SJSA1 (cell line): ENCODE data around the gene MORN1. TPM values are rescaled to one million over a fixed set of nuclear protein-coding genes. Genes with fewer than 3 reads are reported as not detected.

Experiments
- DNase-seq, 2 experiments: peaks; one replicate each; pipeline ENCODE4 v3.0.0-alpha.2; 2015 to 2020; ENCODE audit warnings: low spot score in 2 of 2, low read depth in 1 of 2
- H3K27ac ChIP-seq: fragments of 250-450 bp; sonication (Bioruptor Pico); 2 replicates; pipeline ENCODE4 v1.5.1; 2020; ENCODE audit warnings: mild to moderate bottlenecking, moderate library complexity
- H3K27me3 ChIP-seq: fragments of 250-450 bp; sonication (Bioruptor Pico); replicated peaks from 2 replicates; pipeline ENCODE4 v1.5.1; 2020; ENCODE audit warnings: mild to moderate bottlenecking, moderate library complexity
- H3K36me3 ChIP-seq: fragments of 250-450 bp; sonication (Bioruptor Pico); 2 replicates; pipeline ENCODE4 v1.5.1; 2020; ENCODE audit warnings: mild to moderate bottlenecking
- H3K4me1 ChIP-seq: fragments of 250-450 bp; sonication (Bioruptor Pico); replicated peaks from 2 replicates; pipeline ENCODE4 v1.6.1; 2021; ENCODE audit warnings: mild to moderate bottlenecking
- H3K4me3 ChIP-seq: fragments of 250-450 bp; sonication (Bioruptor Pico); 2 replicates; pipeline ENCODE4 v1.5.1; 2020; ENCODE audit warnings: mild to moderate bottlenecking
- H3K9me3 ChIP-seq: fragments of 250-450 bp; sonication (Bioruptor Pico); replicated peaks from 2 replicates; pipeline ENCODE4 v1.5.1; 2020; ENCODE audit warnings: mild to moderate bottlenecking
- total RNA-seq: library from RNA; depleted of rRNA; stranded (reverse); fragments of >200 nt; shearing (Covaris generic); gene quantifications from 2 replicates; pipeline ENCODE4 v1.2.3, GENCODE V29; 2014

Gene MORN1
- total RNA-seq, 1 experiment from 2014 or later, result 5.0 TPM

DNA sequence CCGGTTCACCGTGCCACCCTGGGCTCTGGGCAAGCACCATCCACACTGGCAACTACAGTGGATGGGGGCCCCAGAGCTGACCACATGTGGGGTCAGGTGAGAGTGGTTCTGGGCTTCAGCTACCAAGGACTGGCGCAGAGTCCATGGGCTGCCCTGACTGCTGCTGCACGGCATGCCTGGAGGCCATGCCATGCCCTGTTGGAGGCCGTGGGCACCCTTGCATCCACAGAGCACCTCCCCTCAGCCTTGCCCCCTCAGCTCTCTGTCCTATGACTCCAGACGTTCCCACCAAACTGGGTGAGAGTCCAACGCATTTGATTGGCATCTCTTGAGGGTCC is 15.5 kb downstream of the MORN1 start:
- H3K4me1 ChIP-seq, result no peaks in the 10 kb centered on the region
- no peaks in the 10 kb centered on the region for H3K9me3 ChIP-seq
- H3K36me3 ChIP-seq, result no peaks in the 10 kb centered on the region
- H3K27ac ChIP-seq, result no peak overlapping the region
- DNase-seq, result no peak
- no peak overlapping the region for H3K4me3 ChIP-seq
- no peaks in the 10 kb centered on the region for H3K27me3 ChIP-seq

DNA sequence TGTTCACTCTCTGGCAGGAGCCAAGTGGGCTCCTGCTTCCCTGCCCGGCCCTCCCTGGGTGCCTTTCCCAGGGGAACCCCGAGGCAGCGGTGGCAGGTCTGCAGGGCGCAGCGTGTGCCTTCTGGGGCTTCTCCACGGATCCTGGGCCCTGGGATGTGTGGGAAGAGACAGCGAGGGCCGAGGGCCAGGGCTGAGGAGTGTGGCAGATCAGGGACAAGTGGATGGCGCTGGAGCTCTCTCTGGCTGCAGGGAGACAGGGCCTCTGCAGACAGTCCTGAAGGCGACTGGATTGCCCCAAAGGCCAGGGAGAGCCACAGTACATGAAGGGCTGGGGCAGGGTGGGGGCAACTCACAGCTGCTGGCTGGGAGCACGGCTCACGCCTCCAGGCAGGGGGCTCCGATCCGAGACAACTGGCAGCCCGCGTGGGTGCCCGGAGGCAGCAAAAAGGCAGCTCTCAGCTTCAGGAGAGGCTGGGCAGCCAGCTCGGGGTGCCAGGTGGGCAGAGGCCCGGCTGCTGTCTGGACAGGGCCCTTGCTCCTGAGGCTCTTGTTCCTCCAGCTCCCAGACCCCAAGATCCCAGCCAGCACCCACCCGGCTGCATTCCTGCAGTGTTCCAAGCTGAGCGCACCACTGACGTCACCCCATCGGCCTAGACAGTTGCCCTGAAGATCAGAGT is 16.0 kb downstream of the MORN1 start:
- Histone ChIP-seq H3K4me3 (no peak overlapping the region), H3K27me3 (no peaks in the 10 kb centered on the region), H3K9me3 (no peaks in the 10 kb centered on the region), H3K36me3 (no peaks in the 10 kb centered on the region), H3K4me1 (no peaks in the 10 kb centered on the region), H3K27ac (no peak overlapping the region)
- DNase-seq, result no peak

DNA sequence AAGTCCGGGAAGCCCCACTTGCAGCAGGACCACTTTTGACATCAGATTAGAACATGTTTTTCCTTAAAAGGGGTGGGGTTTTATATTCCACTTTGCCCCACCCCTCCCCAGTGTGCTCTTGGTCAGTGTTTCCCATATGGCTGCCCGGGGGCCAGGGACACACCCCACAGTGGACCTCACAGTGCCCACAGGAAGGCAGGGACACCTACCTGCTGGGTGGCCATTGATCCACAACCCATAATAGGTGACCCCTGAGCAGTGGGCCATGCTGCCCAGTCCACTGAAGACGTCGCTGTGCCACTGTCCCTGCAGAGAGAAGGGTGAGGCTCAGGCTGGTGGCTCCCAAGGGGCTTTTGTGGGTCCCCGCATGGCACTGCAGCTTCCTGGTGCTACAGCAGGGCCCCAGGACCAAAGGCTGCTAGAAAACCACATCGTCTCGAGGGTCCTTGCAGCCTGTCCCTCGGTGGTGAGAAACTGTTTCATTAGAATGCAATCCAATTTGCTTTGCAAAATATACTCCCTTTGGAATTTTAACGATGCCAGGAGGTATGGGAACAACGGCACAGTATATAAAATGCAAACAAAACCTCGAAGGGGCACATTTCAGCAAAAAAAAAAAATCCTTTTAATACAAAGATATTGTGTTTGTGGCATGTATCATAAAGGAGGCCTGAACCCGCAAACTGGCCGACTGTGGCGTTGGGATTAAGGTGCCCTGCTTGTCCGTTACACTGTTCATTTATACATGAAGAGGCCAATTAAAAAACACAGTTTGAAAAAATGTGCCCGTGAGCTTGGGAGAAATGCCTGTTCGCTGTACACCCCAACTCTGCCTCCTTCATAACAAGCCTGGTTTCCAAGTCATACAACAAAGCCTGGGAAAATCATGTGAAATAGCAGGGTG is 16.9 kb downstream of the MORN1 start:
- no peaks in the 10 kb centered on the region for H3K27me3 ChIP-seq
- H3K36me3 ChIP-seq, result no peaks in the 10 kb centered on the region
- H3K9me3 ChIP-seq, result no peaks in the 10 kb centered on the region
- no peak overlapping the region for H3K4me3 ChIP-seq
- DNase-seq, result no peak
- no peaks in the 10 kb centered on the region for H3K4me1 ChIP-seq
- H3K27ac ChIP-seq, result no peak overlapping the region

DNA sequence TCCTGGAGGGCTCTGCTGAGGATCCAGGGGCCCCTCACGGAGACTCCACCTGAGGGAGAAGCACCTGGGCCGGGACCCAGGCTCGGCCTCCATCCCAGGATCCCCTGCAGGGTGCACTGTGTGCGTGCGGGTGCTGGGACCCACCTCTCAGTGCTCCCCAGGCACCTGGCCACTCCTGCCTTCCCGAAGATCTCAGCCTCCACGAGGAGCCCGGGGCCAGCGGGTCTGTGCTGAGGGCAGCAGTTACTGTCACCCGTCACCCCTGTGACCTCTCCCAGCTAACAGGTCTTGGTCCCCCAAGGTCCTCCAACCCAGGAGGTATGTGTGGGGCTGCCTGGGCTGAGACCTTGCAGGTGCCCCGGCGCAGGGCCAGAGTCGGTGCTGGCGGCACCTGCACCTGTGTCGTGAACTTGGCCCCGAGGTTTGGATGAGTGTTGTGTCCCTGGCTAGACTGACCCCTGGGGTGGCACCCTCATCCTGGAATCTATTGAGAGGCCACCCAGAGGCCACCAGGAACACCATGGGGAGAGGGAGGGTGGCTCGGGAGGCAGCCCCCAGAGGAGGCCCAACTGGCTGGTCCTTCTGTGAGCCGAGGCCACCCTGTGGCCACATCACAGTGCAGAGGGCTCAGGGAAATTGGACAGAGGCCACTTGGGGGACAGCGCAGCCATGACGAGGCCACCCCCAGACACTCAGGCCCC is 17.7 kb downstream of the MORN1 start:
- Histone ChIP-seq H3K9me3 (no peaks in the 10 kb centered on the region), H3K4me1 (no peaks in the 10 kb centered on the region), H3K27ac (no peak overlapping the region), H3K4me3 (no peak overlapping the region), H3K27me3 (no peaks in the 10 kb centered on the region), H3K36me3 (no peaks in the 10 kb centered on the region)
- no peak for DNase-seq

DNA sequence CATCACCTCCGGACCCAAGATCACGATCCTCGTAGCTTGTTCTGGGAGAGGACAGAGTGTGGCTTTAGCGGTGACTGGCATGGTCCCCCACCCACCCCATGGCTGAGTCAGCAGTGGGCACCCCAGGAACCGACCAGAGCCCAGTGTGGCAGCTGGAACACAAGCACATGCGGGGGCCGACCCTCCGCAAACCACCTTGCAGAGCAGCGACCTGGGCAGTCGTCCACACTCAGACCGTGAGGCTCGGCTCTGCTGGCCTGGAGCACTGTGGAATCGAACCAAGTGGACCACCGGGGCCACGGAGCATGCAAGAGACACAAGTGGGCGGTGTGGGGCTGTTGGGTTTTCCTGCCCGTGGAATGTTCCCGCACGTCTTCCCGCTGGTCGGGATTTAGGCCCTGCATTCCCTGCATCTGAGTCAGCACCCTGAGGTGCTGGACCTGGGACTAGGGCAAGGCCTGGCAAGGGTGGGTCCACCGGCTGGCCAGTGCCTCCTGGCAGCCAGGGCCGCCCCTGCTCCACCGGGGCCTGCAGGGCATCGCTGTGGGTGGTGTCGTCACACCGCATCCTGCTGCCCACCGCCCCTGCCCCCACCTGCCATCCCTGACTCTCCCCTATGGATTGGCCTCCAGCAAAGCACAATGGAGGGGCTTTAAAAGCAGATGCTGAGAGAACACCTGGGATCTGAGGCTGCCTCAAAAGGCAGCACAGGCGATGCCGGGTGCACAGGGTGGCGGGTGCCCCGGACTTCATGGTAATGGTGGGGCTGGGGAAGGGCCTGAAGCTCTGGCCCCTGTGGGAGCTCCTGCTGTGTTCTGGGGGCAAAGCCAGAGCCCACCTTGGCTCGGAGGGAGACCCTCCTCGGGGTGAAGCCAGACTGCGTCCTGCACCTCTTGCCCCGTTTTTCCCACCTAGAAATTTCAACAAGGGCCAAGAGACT is 18.5 kb downstream of the MORN1 start:
- Histone ChIP-seq H3K36me3 (no peaks in the 10 kb centered on the region), H3K4me1 (no peaks in the 10 kb centered on the region), H3K9me3 (no peaks in the 10 kb centered on the region), H3K27me3 (no peaks in the 10 kb centered on the region), H3K4me3 (no peak overlapping the region), H3K27ac (no peak overlapping the region)
- DNase-seq, result no peak

DNA sequence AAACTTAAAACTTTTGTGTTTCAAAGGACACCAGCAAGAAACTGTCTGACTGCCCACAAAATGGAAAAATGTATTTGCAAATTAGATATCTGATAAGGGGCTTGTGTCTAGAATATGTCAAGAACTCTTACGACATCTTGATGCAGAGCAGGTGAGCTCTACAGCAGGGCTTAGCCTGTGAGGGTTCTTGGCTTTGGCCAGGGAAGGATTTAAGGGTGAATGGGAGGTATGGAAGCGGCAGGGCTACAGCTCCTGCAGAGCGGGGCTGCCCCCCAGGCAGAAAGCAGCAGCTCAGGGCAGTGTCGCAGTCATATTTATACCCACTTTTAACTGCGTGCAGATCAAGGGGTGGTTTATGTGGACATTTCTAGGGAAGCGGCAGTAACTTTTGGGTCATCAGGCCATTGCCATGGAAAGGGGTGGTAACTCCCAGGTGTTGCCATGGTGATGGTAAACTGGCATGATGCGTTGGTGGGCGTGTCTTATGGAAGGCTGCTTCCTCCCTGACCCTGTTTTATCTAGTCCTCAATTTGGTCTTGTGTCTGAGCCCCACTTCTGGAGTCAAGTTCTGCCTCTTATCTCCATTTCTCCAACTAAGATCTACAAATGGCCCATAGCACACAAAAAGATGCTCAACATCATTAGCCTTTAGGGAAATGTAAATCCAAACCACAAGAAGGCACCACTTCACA is 23.2 kb downstream of the MORN1 start:
- H3K4me1 ChIP-seq, result no peaks in the 10 kb centered on the region
- no peak for DNase-seq
- H3K36me3 ChIP-seq, result no peaks in the 10 kb centered on the region

DNA sequence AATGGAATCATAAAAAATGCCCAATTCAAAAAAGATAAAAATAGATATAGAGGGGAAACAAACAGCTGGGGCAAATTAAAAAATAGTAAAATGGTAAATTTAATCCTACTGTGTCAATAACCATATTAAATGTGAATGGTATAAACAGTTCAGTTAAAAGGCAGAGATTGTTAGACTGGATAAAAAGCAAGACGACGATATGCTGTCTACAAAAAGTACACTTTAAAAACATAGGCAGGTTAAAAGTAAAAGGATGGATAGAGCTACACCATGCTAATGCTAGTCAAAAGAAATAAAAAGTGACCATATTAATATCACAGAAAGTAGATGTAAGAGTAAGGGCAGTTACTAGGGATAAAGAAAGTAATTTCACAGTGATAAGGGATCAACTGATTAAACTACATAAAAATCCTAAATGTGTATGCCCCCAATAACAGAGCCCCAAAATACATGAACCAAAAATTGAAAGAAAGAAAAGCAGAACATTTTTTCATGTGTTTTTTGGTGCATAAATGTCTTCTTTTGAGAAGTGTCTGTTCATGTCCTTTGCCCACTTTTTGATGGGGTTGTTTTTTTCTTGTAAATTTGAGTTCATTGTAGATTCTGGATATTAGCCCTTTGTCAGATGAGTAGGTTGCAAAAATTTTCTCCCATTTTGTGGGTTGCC is 27.4 kb downstream of the MORN1 start:
- Histone ChIP-seq H3K9me3 (no peaks in the 10 kb centered on the region), H3K4me1 (peaks cover 16% of the 10 kb centered on the region), H3K4me3 (no peak overlapping the region), H3K27me3 (no peaks in the 10 kb centered on the region), H3K27ac (no peak overlapping the region), H3K36me3 (no peaks in the 10 kb centered on the region)
- DNase-seq, result no peak

More for the DNA sequence above, 23.2 kb downstream of the MORN1 start:
- Histone ChIP-seq H3K27me3 (no peaks in the 10 kb centered on the region), H3K4me3 (no peak overlapping the region), H3K27ac (no peak overlapping the region), H3K9me3 (no peaks in the 10 kb centered on the region)

DNA sequence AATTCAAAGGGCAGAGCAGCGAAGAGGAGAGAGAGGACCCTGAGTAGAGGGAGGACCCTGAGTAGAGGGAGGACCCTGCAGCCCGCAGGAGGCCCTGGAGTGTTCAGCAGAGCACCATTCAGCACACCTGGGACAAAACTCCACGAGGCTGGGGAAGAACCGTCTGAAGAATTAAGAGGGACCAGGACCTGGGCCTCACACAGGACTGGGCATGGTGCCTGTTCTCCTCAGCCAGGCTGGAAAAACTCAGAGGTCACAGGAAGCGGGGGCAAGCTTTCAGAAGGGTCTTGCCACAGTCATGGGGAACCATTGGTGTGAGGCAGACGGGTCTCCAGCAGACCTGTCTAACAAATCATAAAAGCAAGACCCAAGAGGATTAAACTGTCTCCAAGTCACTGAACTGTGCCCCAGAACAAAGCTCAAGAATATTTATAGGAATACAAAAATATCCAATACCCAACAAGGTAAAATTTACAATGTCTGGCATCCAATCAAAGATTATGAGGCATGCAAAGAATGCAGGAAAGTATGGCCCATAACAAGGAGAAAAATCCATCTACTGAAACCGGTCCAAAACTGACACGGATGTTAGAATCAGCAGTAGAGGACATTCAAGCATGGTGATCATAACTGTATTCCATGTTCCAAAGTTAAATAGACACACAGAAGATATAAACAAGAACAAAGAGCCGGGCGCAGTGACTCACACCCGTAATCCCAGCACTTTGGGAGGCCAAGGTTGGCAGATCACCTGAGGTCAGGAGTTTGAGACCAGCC is 30.6 kb downstream of the MORN1 start:
- H3K9me3 ChIP-seq, result no peaks in the 10 kb centered on the region
- H3K4me1 ChIP-seq, result peaks cover 16% of the 10 kb centered on the region
- DNase-seq, result peak in 1 of 2 experiments; percentile 82
- no peaks in the 10 kb centered on the region for H3K27me3 ChIP-seq
- H3K36me3 ChIP-seq, result no peaks in the 10 kb centered on the region
- no peak overlapping the region for H3K4me3 ChIP-seq
- peak overlapping the region; percentile 67 for H3K27ac ChIP-seq

DNA sequence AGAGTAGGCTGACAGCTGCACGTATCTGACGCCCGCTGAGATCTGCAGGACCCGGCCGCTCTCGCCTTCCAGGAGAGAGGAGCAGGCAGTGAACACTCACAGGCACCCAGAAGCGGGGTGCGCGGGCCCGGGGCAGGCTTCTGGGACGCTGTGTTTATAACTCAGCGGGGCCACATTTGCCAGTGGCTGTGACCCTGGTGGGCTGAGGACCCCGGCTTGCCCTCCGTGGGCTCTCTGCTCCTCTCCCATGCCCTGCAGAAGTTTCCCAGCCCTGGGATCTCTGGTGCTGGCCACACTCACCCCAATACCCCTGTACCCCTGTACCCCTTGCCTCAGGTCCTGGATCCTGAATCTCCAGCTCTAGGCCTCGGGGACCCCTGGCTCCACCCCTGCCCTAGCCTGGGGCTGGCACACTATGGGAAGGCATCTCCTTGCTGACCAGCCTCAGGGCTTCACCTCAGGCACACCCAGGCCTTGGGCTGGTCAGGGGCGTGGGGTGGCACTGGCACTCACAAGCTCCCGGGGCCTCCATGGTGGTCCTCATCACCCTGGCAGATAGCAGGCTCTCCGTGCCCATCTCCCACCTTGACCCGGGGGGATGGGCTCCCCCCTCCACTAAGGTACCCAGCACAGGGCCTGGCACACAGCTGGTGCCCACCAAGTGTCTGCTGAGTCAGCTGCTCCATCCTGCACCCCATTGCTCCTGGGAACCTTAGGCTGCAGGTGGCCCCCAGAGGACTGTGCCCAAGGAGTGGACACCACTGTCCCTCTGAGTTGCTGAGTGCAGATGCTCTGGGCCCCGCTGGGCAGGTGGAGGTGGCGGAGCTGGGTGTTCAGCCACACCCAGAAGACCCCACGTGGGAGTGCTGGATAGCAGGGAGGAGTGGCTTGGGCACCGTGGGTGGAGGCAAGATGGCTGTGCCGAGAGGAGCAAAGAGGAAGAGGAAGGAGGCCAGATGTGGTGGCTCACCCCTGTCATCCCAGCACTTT is 32.4 kb downstream of the MORN1 start:
- no peak for DNase-seq
- Histone ChIP-seq H3K9me3 (no peaks in the 10 kb centered on the region), H3K4me3 (no peak overlapping the region), H3K4me1 (peaks cover 16% of the 10 kb centered on the region), H3K36me3 (no peaks in the 10 kb centered on the region), H3K27me3 (no peaks in the 10 kb centered on the region), H3K27ac (no peak overlapping the region)

DNA sequence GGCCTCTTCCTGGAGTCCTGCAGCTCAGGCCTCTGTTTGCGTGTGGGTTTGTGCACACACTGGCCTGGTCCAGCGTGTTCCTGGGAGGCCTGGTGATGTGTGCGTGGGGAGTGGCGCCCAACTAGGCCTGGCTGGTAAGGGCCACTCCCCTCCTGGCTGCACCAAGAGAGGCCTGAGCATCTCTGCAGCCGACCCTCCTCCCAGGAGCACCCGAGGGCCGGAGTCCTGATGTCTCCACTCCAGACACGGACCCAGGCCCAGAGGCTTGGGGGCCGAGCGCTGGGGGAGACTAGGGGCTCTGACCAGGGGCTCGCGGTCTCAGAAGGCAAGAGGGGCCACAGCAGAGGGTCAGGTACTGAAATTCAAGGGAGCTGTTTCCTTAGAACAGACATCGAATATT is 33.3 kb downstream of the MORN1 start:
- DNase-seq, result no peak
- no peaks in the 10 kb centered on the region for H3K27me3 ChIP-seq
- no peaks in the 10 kb centered on the region for H3K36me3 ChIP-seq
- H3K27ac ChIP-seq, result no peak overlapping the region
- H3K4me3 ChIP-seq, result no peak overlapping the region
- peaks cover 16% of the 10 kb centered on the region for H3K4me1 ChIP-seq
- H3K9me3 ChIP-seq, result no peaks in the 10 kb centered on the region
